NCI-H146 treated with DMSO at 0.1 percent for 48 hours (cell line): ENCODE results near the gene GSTM5.
A peak's percentile ranks its signal among the peaks of the same experiment; 100 is the strongest.
"Not testable (repeated sequence)": the region's sequence is repeated elsewhere in the genome, so short reads cannot be mapped to it uniquely, and the experiment has no call there.

Source experiments
- DNase-seq: peaks from one replicate; lab custom pipeline; 2025; ENCODE audit not compliant: unreplicated experiment; lab: John Stamatoyannopoulos, UW

GSTM5 gene

DNA sequence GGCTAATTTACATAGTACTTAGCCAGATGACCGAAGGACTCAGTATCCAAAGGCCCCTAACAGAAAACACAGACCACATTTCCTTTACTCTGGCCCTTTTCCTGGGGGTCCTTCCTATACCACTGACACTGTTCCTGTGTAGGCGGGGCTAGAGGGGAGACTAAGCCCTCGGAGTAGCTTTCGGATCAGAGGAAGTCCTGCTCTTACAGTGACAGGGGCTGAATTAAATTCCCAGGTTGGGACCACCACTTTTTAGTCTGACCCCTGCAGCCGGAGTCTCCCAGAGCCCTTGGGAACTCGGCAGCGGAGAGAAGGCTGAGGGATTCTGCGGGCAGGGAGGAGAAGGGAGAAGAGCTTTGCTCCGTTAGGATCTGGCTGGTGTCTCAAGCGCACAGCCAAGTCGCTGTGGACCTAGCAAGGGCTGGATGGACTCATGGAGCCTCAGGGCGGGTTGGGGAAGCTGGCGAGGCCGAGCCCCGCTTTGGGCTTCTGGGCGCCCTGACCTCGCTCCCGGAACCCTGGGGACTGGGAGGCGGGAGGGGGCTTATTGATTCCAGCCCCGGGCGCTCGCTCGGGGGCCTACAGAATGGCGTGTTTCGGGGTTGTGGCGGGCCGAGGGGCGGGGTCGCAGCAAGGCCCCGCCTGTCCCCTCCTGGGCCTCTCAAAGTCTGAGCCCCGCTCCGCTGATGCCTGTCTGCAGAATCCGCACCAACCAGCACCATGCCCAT, at the start of gene GSTM5:
GSTM5 (plus strand) TSS at position 659 of the 728 bp plus-strand sequence; CDS start at position 721, 62 bp downstream.
- DNase-seq = not testable (repeated sequence)

DNA sequence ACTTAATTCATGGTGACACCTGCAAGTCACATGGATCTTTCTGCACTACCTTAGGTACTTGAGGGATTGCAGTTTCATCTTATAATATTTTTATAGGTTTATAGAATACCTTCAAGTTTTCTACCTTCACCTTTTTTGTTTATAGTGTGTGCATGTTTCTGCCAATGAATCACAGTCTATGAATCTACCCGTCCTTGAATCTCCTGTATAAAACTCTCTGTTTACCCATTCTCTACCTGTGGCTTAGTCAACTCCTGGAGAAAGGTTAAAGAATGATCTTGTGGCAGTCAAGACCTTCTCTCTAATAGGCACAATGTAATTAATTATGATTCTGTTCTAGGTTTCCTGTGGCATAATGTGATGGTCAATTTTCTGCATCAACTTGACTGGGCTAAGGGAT, 47.4 kb upstream of the GSTM5 start:
- no peak for DNase-seq

DNA sequence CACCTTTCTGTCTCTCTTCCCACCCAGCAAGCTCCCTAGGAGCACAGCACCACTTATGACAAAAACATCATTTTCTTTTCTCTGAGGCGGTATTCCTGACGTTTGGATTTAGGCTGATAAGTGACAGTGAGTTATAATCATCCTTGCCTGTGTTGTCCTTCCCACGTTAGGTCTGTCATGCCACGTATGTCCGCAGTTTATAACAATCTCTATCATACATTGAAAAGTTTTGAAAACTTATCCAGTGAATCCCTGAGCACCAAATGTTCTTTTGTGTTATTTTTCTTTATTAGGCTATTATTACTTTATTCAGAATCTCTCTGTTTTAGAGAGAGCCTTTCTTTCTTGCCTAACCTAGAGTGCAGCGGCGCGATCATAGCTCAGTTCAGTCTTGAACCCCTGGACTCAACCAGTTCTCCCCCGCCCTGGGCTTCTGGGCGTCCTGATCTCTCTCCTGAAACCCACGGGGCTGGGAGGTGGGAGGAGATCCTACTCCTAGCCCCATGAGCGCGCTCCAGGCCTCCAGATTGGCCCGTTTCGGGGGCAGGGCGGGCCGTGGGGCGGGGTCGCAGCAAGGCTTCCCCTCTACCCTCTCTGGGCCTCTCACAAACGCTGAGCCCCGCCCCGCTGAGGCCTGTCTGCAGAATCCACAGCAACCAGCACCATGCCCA, 44.5 kb upstream of the GSTM5 start, which contains the start of gene GSTM2:
GSTM2 (plus strand) TSS at position 606 of the 671 bp plus-strand sequence; CDS start at position 665, 59 bp downstream.
- peak; percentile 75 for DNase-seq

- no peak for DNase-seq
Measured at GRCh38 chr1:109668123-109668775, 43.8 kb upstream of the GSTM5 start.

DNA sequence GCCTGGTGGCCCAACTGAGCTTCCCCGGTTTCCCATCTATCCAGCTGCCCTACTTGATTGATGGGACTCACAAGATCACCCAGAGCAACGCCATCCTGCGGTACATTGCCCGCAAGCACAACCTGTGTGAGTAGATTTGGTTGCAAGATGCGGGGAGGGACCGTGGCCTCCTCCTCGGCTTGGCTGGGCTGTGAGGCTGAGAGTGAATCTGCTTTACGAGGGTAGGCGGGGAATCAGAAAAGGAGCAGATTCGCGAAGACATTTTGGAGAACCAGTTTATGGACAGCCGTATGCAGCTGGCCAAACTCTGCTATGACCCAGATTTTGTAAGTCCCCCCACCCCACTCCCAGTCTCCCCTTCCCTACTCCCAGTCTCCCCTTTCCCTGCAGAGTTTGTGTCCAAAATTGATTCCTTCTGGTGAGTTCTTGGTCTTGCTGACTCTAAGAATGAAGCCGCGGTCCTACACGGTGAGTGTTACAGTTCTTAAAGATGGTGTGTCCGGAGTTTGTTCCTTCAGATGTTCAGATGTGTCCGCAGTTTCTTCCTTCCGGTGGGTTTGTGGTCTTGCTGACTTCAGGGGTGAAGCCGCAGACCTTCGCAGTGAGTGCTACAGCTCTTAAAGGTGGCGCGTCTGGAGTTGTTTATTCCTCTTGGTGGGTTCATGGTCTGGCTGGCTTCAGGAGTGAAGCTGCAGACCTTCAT, 42.7 kb upstream of the GSTM5 start:
- DNase-seq = no peak

DNA sequence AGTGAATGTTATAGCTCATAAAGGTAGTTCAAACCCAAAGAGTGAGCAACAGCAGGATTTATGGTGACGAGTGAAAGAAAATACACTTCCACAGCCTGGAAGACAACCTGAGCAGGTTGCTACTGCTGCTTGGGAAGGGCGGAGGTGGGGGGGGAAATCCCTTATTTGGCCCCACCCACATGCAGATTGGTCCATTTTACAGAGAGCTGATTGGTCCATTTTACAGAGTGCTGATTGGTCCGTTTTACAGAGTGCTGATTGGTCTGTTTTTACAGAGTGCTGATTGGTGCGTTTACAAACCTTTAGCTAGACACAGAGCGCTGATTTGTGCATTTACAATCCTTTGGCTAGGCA, 42.1 kb upstream of the GSTM5 start:
- not testable (repeated sequence) for DNase-seq

GRCh38 chr1:109671067-109671466, 41.0 kb upstream of the GSTM5 start:
- DNase-seq = no peak

- not testable (repeated sequence) for DNase-seq
Measured at GRCh38 chr1:109673861-109674260, 38.2 kb upstream of the GSTM5 start.

- not testable (repeated sequence) for DNase-seq
Measured at GRCh38 chr1:109676683-109677381, 35.2 kb upstream of the GSTM5 start.

DNA sequence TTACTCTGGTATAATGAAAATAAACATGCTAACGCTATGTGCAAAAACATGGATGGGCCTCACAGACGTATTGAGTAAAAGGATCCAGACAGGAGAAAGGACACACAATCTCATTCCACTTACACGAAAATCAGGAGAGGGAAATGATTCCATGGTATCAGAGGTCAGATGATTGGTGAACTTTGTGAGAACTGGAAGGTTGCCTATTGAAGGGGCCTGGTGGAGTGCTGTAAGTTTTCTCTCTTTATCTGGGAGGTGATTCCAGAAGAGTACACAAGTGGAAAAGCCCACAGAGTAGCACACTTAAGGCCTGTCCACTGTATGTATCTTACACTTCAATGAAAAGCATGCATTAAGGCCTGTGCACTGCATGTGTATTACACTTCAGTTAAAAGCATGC, 34.6 kb upstream of the GSTM5 start:
- no peak for DNase-seq

DNA sequence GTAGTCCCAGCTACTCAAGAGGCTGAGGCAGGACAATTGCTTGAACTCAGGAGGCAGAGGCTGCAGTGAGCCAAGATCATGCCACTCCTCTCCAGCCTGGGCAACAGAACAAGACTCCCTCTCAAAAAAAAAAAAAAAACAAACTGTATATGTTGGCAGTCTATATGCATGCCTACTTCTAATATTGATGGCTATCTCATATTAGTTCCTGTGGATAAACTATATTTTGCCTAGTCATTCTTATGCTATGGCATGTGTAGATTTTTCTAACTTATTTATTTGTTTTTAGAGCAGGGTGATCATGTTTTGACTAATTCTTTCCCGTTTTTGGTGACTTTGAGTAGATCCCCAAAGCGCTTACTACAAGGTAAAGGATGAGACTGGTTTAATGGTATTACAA, 33.4 kb upstream of the GSTM5 start:
- DNase-seq = not testable (repeated sequence)

- DNase-seq = not testable (repeated sequence)
Measured at GRCh38 chr1:109684777-109685176, 27.3 kb upstream of the GSTM5 start.

GRCh38 chr1:109685399-109685798, 26.7 kb upstream of the GSTM5 start:
- not testable (repeated sequence) for DNase-seq

- not testable (repeated sequence) for DNase-seq
Measured at GRCh38 chr1:109685890-109686289, 26.2 kb upstream of the GSTM5 start.

GRCh38 chr1:109687109-109687508, 24.9 kb upstream of the GSTM5 start:
- DNase-seq = not testable (repeated sequence)

- no peak for DNase-seq
Measured at GRCh38 chr1:109687641-109688499, 24.2 kb upstream of the GSTM5 start, which contains the start of gene GSTM1. Gene GSTM1 (plus strand): TSS chr1:109687817. CDS start chr1:109687874, 57 bp downstream.

DNA sequence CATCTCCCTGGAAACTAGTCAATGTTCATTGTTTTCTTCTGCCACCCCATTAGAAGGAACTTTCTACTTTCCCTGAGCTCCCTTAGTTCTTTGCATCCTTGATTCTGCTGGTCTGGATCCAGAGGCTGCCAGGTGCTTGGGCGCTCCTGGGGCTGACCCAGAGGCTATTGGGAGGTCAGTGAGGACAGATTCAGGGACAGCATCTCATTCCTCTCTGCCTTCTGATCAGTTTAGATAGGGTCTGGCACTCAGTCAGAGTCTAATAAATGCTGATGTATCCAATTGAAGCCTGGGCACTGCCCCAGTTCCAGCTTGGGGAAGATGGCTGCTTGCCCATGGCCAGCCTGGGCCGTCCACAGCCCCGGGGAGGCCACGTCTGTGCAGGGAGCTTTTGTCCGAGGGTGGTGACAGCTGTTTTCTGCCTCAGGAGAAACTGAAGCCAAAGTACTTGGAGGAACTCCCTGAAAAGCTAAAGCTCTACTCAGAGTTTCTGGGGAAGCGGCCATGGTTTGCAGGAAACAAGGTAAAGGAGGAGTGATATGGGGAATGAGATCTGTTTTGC, 22.1 kb upstream of the GSTM5 start:
- DNase-seq = no peak

GRCh38 chr1:109691759-109692158, 20.3 kb upstream of the GSTM5 start:
- no peak for DNase-seq

GRCh38 chr1:109694400-109694799, 17.7 kb upstream of the GSTM5 start:
- DNase-seq = not testable (repeated sequence)
